GM19193 (cell line): ENCODE measurements around the gene ATF1.

Source experiments
- POLR2A ChIP-seq: IDR thresholded peaks from 4 replicates; pipeline ENCODE4 v1.6.1; 2011; ENCODE audit not compliant: insufficient read depth, insufficient read length; ENCODE audit errors: extremely low read depth

ATF1 gene

GRCh38 chr12:50763639-50764285, at the start of gene ATF1:
TSS of gene ATF1 (plus strand) at chr12:50764101. CDS start at chr12:50780146, 16,045 bp downstream.
- peak; percentile 96 for TF ChIP-seq POLR2A

- no peak for TF ChIP-seq POLR2A
Observed at GRCh38 chr12:50715174-50715573, 48.7 kb upstream of the ATF1 start.

- no peak for TF ChIP-seq POLR2A
Observed at GRCh38 chr12:50718760-50719159, 45.1 kb upstream of the ATF1 start.

GRCh38 chr12:50720085-50720484, 43.8 kb upstream of the ATF1 start:
- no peak for TF ChIP-seq POLR2A

- TF ChIP-seq POLR2A = no peak
Observed at GRCh38 chr12:50720501-50720900, 43.4 kb upstream of the ATF1 start.

GRCh38 chr12:50723865-50724264, 40.0 kb upstream of the ATF1 start:
- no peak for TF ChIP-seq POLR2A

- TF ChIP-seq POLR2A = no peak
Observed at GRCh38 chr12:50725011-50725942, 38.6 kb upstream of the ATF1 start.

GRCh38 chr12:50727466-50727865, 36.4 kb upstream of the ATF1 start:
- no peak for TF ChIP-seq POLR2A

GRCh38 chr12:50728417-50728816, 35.5 kb upstream of the ATF1 start:
- no peak for TF ChIP-seq POLR2A

- TF ChIP-seq POLR2A = no peak
Observed at GRCh38 chr12:50728841-50729240, 35.1 kb upstream of the ATF1 start.

- no peak for TF ChIP-seq POLR2A
Observed at GRCh38 chr12:50732591-50732990, 31.3 kb upstream of the ATF1 start.

GRCh38 chr12:50733706-50734105, 30.2 kb upstream of the ATF1 start:
- TF ChIP-seq POLR2A = no peak

- TF ChIP-seq POLR2A = no peak
Observed at GRCh38 chr12:50734409-50735263, 29.3 kb upstream of the ATF1 start.

GRCh38 chr12:50739611-50740010, 24.3 kb upstream of the ATF1 start:
- TF ChIP-seq POLR2A = no peak

GRCh38 chr12:50740307-50740706, 23.6 kb upstream of the ATF1 start:
- no peak for TF ChIP-seq POLR2A

GRCh38 chr12:50742776-50743175, 21.1 kb upstream of the ATF1 start:
- TF ChIP-seq POLR2A = no peak

GRCh38 chr12:50745861-50746260, 18.0 kb upstream of the ATF1 start:
- no peak for TF ChIP-seq POLR2A
